ENCODE measurements around the gene MED13L. TPM values are rescaled to one million over a fixed set of nuclear protein-coding genes. Genes with fewer than 3 reads are reported as not detected.

The MED13L gene
- polyA plus RNA-seq, 1 of the 3 experiments (the other 2 are of a cell fraction): 17.1 TPM

DNA sequence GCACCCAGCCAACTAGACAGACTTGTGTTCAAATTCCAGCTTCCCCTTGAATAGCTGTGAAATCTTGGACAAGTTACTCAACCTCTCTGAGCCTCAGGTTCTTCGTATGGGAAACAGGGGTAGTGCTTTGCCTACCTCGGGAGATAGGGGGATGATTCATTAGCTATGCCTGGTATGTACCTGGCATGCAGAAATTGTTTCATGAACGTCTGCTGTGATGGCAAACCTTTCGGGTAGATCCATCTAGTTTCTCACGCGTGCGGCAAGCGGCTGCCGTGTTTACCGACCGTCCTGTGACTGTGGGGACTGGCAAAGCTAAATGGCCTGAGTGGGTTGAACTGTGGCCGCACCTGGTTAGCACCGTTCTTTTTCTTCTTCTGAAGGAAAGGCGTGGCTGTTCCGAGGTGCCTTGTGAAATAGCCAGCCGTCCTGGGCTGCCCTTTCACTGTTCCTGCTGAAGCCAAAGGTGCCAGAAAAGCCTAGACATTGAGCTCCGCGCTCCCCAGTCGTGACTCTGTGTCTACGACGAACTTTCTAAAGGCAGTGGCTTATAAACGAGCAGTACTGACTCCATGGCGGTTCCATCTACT is 40.6 kb upstream of the MED13L start:
- Histone ChIP-seq H3K79me2 (ENCODE audit: insufficient read depth) (no peaks in the 10 kb centered on the region; the same call in 1 of the 2 replicates), H2AFZ (ENCODE audit: low read depth) (no peak overlapping the region; the same call in 1 of the 2 replicates)
- CTCF ChIA-PET: interaction anchor here (0.6 to 1.2 kb wide), 3 partner anchors 10 to 885 kb away, joined by 3 read pairs; no protein-coding TSS in a partner anchor

DNA sequence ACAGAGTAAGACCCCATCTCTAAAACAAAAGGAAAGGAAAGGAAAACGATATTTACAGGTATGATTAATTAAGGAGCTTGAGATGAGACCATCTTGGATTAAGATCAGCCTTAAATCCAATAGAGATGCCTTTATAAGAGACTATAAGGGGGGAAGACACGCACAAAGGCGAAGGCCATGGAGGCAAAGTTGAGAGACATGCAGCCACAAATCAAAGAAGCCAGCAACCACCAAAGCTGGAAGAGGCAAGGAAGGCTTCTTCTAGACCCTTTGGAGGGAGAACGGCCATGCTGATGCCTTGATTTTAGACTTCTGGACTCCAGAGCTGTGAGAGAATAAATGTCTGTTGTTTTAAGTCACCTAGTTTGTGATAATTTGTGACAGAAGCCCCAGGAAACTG is 39.6 kb upstream of the MED13L start:
- peaks cover 22% of the 10 kb centered on the region for H3F3A ChIP-seq (replicated peaks; ENCODE audit: insufficient read depth)
- POLR2A ChIA-PET: no interaction called here
- CTCF ChIA-PET: interaction anchor here (1.0 kb wide), 1 partner anchor 20 kb away, joined by 5 read pairs; no protein-coding TSS in a partner anchor

More for the DNA sequence above, 40.6 kb upstream of the MED13L start:
- DNase-seq: no peak
- peak overlapping the region; percentile 72 for H3K4me2 ChIP-seq
- no peak for TF ChIP-seq FOXM1 (IDR thresholded peaks at IDR 0.05; ENCODE audit: low read depth)
- no peak for TF ChIP-seq RFX5 (IDR thresholded peaks at IDR 0.05; ENCODE audit: low read length)
- TF ChIP-seq TEAD4 (IDR thresholded peaks at IDR 0.05; ENCODE audit: borderline replicate concordance, insufficient read depth): no peak
- no peak for TF ChIP-seq YY1 (IDR thresholded peaks at IDR 0.05; ENCODE audit: low read depth)
- TF ChIP-seq, protein P1, sequence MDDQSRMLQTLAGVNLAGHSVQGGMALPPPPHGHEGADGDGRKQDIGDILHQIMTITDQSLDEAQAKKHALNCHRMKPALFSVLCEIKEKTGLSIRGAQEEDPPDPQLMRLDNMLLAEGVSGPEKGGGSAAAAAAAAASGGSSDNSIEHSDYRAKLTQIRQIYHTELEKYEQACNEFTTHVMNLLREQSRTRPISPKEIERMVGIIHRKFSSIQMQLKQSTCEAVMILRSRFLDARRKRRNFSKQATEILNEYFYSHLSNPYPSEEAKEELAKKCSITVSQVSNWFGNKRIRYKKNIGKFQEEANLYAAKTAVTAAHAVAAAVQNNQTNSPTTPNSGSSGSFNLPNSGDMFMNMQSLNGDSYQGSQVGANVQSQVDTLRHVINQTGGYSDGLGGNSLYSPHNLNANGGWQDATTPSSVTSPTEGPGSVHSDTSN (IDR thresholded peaks at IDR 0.05): no peak
- no peak for TF ChIP-seq JUND (IDR thresholded peaks at IDR 0.05)
- no peak for TF ChIP-seq ELF1 (IDR thresholded peaks at IDR 0.05)
- 87% methylated on average over 23 of the region's 23 CpGs for WGBS (ENCODE audit: low lambda C conversion rate)
- H3K4me1 ChIP-seq (ENCODE audit: control insufficient read depth in 1 of 2, insufficient read depth in 2 of 2, low read depth in 1 of 2, low read length in 1 of 2): peaks cover 14 to 27% of the 10 kb centered on the region in 2 experiments
- peak overlapping the region in 1 of 2 experiments; percentile 98; a peak in 3 of 4 replicates for H3K27ac ChIP-seq (ENCODE audit: low read depth in 2 of 2, low read length in 1 of 2)
- H3K27me3 ChIP-seq (ENCODE audit: insufficient read depth): no peaks in the 10 kb centered on the region
- H4K20me1 ChIP-seq (ENCODE audit: insufficient read depth): no peaks in the 10 kb centered on the region
- H3K9ac ChIP-seq: no peak overlapping the region
- no peak overlapping the region for H3K4me3 ChIP-seq (ENCODE audit: low read depth in 2 of 2, low read length in 1 of 2)
- H3K9me3 ChIP-seq: no peaks in the 10 kb centered on the region
- no peaks in the 10 kb centered on the region for H3K9me2 ChIP-seq
- H3K36me3 ChIP-seq (replicated peaks in 1 of 2; ENCODE audit: control insufficient read depth in 1 of 2, insufficient read depth in 2 of 2, low read length in 1 of 2): no peaks in the 10 kb centered on the region
- POLR2A ChIA-PET: no interaction called here
- peaks cover 22% of the 10 kb centered on the region for H3F3A ChIP-seq (replicated peaks; ENCODE audit: insufficient read depth)

More for the DNA sequence above, 39.6 kb upstream of the MED13L start:
- H3K27me3 ChIP-seq (ENCODE audit: insufficient read depth): no peaks in the 10 kb centered on the region
- H3K79me2 ChIP-seq (ENCODE audit: insufficient read depth): no peaks in the 10 kb centered on the region
- no peak overlapping the region for H3K4me2 ChIP-seq
- H3K36me3 ChIP-seq (replicated peaks in 1 of 2; ENCODE audit: control insufficient read depth in 1 of 2, insufficient read depth in 2 of 2, low read length in 1 of 2): no peaks in the 10 kb centered on the region
- no peak overlapping the region for H3K27ac ChIP-seq (ENCODE audit: low read depth in 2 of 2, low read length in 1 of 2)
- no peaks in the 10 kb centered on the region for H4K20me1 ChIP-seq (ENCODE audit: insufficient read depth)
- 88% methylated on average over 4 of the region's 4 CpGs for WGBS (ENCODE audit: low lambda C conversion rate)
- H3K4me1 ChIP-seq (ENCODE audit: control insufficient read depth in 1 of 2, insufficient read depth in 2 of 2, low read depth in 1 of 2, low read length in 1 of 2): peaks cover 14 to 27% of the 10 kb centered on the region in 2 experiments
- TF ChIP-seq ELF1 (IDR thresholded peaks at IDR 0.05) (no peak), POLR2AphosphoS5 (IDR thresholded peaks at IDR 0.05; ENCODE audit: low read depth, low read length) (no peak), RFX5 (IDR thresholded peaks at IDR 0.05; ENCODE audit: low read length) (no peak), GATA2 (CRISPR knock-in tag; IDR thresholded peaks at IDR 0.05) (no peak), GABPA (IDR thresholded peaks at IDR 0.05; ENCODE audit: low read depth) (no peak), FOXJ3 (CRISPR knock-in tag; IDR thresholded peaks at IDR 0.05) (no peak)
- TF ChIP-seq, protein P2, sequence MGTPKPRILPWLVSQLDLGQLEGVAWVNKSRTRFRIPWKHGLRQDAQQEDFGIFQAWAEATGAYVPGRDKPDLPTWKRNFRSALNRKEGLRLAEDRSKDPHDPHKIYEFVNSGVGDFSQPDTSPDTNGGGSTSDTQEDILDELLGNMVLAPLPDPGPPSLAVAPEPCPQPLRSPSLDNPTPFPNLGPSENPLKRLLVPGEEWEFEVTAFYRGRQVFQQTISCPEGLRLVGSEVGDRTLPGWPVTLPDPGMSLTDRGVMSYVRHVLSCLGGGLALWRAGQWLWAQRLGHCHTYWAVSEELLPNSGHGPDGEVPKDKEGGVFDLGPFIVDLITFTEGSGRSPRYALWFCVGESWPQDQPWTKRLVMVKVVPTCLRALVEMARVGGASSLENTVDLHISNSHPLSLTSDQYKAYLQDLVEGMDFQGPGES (IDR thresholded peaks at IDR 0.05; ENCODE audit: low read depth, low read length): no peak
- TF ChIP-seq, protein P3, sequence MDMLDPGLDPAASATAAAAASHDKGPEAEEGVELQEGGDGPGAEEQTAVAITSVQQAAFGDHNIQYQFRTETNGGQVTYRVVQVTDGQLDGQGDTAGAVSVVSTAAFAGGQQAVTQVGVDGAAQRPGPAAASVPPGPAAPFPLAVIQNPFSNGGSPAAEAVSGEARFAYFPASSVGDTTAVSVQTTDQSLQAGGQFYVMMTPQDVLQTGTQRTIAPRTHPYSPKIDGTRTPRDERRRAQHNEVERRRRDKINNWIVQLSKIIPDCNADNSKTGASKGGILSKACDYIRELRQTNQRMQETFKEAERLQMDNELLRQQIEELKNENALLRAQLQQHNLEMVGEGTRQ (IDR thresholded peaks at IDR 0.05; ENCODE audit: borderline replicate concordance, low read depth, low read length): no peak
- TF ChIP-seq, protein P1 (IDR thresholded peaks at IDR 0.05): no peak
- TF ChIP-seq, protein P4, sequence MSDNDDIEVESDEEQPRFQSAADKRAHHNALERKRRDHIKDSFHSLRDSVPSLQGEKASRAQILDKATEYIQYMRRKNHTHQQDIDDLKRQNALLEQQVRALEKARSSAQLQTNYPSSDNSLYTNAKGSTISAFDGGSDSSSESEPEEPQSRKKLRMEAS (IDR thresholded peaks at IDR 0.05; ENCODE audit: low read depth): no peak
- H2AFZ ChIP-seq (ENCODE audit: low read depth): no peak overlapping the region
- DNase-seq: no peak
- H3K4me3 ChIP-seq (ENCODE audit: low read depth in 2 of 2, low read length in 1 of 2): no peak overlapping the region
- no peak overlapping the region for H3K9ac ChIP-seq
- no peaks in the 10 kb centered on the region for H3K9me3 ChIP-seq
- no peaks in the 10 kb centered on the region for H3K9me2 ChIP-seq

Measured in SK-N-SH (cell line).